Stimulated activated CD4-positive, alpha-beta T cell treated with anti-CD3 and anti-CD28 coated beads, Interleukin-1b, Interleukin-23, amount 100 ng/mL, for 4 hours (primary cell): ENCODE measurements around the gene PLOD1.
"Not testable (repeated sequence)": the region's sequence is repeated elsewhere in the genome, so short reads cannot be mapped to it uniquely, and the experiment has no call there.

Experiments
- DNase-seq, 2 donors: peaks; one replicate each; pipeline ENCODE4 v3.0.0-alpha.2; 2020; ENCODE audit warnings: low read depth in 2 of 2

PLOD1 gene

GRCh38 chr1:12006167-12006921 is 71.8 kb downstream of the PLOD1 start:
- no peak for DNase-seq

DNA sequence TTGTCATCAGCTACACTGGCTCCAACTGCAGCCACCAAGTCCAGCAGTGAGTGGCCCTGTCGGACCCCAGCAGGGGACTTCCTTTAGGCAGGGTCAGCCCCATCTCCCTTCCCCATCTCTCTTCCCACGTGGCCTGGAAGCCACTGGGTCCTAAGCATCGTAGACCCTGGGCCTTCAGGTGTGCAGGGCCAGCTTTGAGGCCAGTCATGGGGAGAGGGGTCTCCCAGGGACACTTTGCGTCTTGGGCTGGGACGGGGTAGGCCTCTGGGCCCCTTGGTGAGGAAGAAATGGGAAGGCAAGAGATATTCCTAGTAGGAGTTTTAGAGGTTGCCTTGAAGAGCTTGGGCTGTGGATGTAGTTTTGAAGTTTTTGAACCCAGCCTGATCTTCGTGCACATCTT is 72.7 kb downstream of the PLOD1 start:
- no peak for DNase-seq

- not testable (repeated sequence) for DNase-seq
These were observed 73.8 kb downstream of the PLOD1 start for GRCh38 chr1:12008355-12008754.

DNA sequence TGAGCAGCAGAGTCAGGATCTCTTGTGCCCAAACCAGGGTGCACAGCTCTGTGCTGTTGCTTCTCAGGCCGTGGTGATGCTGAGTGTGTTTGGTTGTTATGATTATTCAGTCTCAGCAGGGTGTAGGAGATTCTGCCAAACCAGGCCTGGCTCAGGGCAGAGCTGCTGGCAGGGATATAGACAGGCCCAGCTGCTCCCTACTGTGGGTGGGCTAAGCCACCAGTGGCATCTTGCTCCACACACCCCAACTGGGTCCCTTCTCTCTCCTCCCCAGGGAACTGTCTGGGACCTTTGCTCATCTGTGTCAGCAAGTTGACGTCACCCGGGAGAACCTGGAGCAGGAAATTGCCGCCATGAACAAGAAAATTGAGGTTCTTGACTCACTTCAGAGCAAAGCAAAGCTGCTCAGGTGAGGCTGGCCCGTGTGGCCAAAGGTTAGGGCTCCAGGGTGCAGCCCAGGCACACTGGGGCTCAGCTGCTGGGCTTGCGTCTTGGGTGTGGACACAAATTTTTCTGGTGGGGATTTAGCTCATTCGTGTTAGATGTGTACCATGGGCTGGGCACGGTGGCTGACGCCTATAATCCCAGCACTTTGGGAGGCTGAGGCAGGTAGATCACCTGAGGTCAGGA is 74.9 kb downstream of the PLOD1 start:
- DNase-seq, result no peak

DNA sequence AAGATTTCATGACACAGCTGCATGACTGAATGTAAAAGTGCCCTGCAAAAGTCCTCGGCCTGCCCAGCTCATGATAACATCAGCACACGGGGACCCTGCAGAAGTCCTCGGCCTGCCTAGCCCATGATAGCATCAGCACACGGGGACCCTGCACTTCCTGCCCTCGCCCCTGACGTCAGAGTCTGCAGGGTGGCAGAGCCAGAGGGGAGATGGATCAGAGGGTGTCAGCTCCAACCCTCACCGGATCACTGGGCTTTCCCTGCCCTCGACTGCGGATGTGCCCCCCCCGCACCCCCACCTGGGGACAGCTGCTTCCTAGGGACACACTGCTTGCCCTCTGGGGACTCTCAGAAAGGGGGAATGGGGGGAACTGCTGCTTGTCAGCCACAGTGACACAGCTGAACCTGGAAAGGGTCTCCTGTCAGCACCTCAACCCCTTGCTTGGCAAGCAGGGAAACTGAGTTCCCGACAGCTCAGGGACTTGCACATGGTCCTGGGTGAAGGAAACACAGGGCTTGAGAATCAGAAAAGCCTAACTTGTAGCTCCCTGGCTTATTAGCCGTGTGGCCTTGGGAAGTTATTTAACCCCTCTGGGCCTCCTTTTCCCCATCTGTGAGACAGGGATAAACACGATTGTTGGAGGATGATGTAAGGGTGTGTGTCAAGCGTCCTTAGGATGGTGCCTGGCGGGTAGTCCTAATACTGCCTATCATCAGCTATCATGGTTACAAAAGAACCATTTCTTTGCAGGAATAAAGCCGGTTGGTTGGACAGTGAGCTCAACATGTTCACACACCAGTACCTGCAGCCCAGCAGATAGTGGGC is 76.4 kb downstream of the PLOD1 start:
- no peak for DNase-seq

DNA sequence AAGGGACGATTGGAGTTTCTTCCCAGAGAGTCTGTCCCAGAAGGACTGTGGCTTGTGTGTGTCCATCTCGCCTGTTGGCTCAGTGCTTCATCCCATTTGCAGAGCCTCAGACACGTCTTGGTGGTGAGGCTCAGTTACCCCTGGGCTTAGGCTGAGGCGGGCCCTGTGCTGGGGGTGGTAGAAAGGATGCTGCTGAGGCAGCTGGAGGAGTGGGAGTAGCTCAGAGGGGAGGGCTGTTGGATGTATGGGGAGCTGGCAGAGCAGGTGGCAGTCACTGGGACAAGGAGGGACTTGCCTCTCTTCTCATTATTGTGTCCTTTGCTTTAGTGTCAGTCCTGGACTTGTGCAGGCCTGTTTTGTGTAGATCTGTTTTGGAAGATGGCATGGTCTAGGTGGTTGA is 77.5 kb downstream of the PLOD1 start:
- no peak for DNase-seq

- no peak for DNase-seq
These were observed 78.2 kb downstream of the PLOD1 start for GRCh38 chr1:12012560-12013316.

GRCh38 chr1:12014141-12014991 is 79.8 kb downstream of the PLOD1 start:
- DNase-seq, result no peak

GRCh38 chr1:12015001-12015491 is 80.5 kb downstream of the PLOD1 start:
- no peak for DNase-seq

GRCh38 chr1:12015499-12015898 is 81.0 kb downstream of the PLOD1 start:
- no peak for DNase-seq

DNA sequence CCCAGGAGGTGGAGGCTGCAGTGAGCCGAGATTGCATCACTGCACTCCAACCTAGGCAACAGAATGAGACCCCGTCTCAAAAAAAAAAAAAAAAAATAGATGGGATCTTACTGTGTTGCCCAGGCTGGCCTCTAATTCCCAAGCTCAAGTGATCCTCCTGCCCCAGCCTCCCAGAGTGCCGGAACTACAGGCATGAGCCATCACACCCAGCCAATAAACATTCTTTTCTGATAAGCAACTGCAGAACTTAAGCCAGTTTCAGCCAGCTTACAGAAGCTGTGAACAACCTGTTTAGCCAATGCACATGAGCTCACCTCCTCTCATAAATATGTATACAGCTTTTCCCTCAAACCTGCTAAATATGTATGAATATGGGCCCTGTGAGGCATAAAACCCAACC is 81.7 kb downstream of the PLOD1 start:
- DNase-seq, result no peak

DNA sequence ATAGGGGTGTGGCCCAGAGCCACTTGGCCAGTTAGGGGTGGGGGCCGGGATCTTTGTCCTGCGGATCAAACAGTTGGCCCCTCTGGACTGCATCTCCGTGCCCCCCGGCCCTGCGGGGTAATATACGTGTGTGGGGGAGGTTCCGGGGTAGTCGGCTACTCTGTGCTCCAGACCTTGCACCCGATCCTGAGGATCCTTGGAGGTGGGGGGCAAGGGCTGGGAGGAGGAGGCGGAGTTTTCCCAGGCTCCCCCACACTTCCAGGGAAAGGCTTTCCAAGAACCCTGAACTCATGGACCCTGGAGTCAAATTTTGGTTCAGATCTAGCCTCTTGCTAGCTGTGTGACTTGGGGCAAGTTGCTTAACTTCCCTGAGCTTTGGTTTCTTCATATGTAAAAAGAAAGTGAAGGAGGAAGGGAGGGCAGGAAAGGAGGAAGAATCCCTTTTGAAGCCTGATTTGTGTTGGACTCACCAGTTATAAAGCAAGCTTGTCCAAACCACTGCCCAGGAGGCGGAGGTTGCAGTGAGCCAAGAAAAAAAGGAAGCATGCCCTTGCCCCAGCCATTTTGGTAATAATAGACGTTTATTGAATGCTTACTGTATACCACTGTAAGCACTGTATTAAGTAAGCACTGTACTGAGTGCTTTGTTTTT is 85.5 kb downstream of the PLOD1 start:
- no peak for DNase-seq

DNA sequence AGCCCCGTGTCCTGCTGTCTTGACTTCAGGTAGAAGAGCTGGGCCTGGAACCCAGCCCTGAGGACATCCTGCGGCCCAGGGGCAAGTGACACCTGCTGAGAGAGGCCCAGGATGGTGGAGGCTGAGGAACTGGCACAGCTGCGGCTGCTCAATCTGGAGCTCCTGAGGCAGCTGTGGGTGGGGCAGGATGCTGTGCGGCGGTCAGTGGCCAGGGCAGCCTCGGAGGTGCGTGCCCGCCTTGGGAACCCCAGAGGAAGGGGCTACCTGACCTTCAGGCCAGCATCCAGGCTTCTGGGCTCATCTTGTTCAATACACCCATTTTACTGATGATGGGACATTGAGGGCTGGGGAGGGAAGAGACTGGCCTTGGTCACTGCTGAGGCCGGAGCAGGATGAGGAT is 87.1 kb downstream of the PLOD1 start:
- no peak for DNase-seq

DNA sequence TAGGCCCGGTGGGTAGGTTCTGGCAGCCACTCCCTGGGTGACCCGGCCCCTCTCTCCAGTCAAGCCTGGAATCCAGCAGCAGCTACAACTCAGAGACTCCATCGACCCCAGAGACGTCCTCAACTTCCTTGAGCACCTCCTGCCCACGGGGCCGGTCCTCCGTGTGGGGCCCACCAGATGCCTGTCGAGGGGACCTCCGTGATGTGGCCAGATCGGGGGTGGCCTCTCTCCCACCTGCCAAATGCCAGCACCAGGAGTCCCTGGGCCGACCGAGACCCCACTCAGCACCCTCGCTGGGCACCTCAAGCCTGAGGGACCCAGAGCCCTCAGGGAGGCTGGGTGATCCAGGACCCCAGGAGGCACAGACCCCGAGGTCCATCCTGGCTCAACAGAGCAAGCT is 87.5 kb downstream of the PLOD1 start:
- no peak for DNase-seq
